Activated T-helper 17 cell treated with anti-CD3 and anti-CD28 coated beads, Interleukin-2, amount 50 U/mL, for 72 hours (primary cell): Measurements from ENCODE around the gene MOBP. TPM values are rescaled to one million over a fixed set of nuclear protein-coding genes. Genes with fewer than 3 reads are reported as not detected.
A peak's percentile ranks its signal among the peaks of the same experiment; 100 is the strongest.

ENCODE experiments used
- ATAC-seq: fragments of 150-1000 bp; cut with Tn5 transposase; replicated peaks from 2 replicates; pipeline ENCODE4 v1.10.0; 2021; ENCODE audit warnings: mild to moderate bottlenecking, moderate library complexity
- H3K27ac Mint-ChIP-seq: one replicate; pipeline ENCODE4 v1.8.0; 2022; ENCODE audit warnings: mixed read lengths
- H3K27me3 Mint-ChIP-seq: one replicate; pipeline ENCODE4 v1.8.0; 2022; ENCODE audit warnings: mixed read lengths
- H3K36me3 Mint-ChIP-seq: one replicate; pipeline ENCODE4 v1.8.0; 2022; ENCODE audit warnings: low read depth, mild to moderate bottlenecking, mixed read lengths
- H3K4me1 Mint-ChIP-seq: one replicate; pipeline ENCODE4 v1.8.0; 2022; ENCODE audit warnings: mixed read lengths
- H3K4me3 Mint-ChIP-seq: one replicate; pipeline ENCODE4 v1.8.0; 2022; ENCODE audit warnings: mild to moderate bottlenecking, mixed read lengths
- H3K9me3 Mint-ChIP-seq: one replicate; pipeline ENCODE4 v1.8.0; 2022; ENCODE audit warnings: mixed read lengths
- total RNA-seq, 2 donors: library from RNA; stranded (reverse); gene quantifications; one replicate each; pipeline ENCODE4 v1.2.3, GENCODE V29; 2022

Gene MOBP
- total RNA-seq, 2 donors from 2014 or later: not detected

DNA sequence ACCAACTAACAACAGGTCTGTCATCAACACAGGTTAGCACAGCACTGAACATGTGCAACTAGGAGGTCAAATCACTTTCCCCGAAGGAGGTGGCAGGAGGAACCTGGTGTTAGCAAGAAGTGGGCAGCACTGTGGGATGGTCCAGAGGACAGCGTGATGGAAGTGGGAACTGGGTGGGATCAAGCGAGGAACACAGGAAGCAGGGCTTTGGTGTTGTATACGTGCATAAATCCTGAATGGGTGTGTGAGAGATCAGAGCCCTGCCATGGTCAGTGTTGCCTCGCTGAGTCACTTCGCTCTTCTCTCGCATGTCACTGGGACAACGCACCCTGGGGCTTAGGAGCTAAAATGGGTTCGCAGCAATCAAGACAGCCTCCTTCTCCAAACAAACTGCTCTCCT lies 62.1 kb downstream of the MOBP start:
- ATAC-seq: no peak
- Mint-ChIP-seq H3K36me3 (no peaks in the 10 kb centered on the region), H3K9me3 (peaks cover 5% of the 10 kb centered on the region), H3K27me3 (peaks cover 35% of the 10 kb centered on the region), H3K27ac (no peak overlapping the region), H3K4me3 (no peak overlapping the region), H3K4me1 (no peaks in the 10 kb centered on the region)

DNA sequence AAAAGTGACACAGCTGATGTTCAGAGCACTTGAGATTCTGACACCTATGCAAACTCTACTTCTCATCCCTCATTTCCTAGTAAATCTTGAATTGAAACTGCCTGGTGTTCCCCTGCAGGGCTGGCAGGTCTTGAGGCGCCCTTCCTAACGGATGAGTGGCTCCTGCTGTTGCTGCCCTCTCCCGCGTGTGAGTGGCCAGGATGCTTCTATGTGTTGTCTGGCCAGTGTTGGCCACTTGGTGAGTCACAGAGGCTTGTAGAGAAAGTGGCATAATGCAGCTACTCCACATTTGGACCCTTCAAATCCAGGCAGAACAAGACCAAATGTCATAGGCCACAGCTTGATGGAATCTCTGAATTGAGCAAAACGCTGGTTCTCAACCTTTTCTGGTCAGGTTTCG lies 63.6 kb downstream of the MOBP start:
- Mint-ChIP-seq H3K4me3 (no peak overlapping the region), H3K9me3 (no peaks in the 10 kb centered on the region), H3K4me1 (no peaks in the 10 kb centered on the region), H3K27ac (no peak overlapping the region), H3K36me3 (no peaks in the 10 kb centered on the region), H3K27me3 (peaks cover 38% of the 10 kb centered on the region)
- no peak for ATAC-seq

- Mint-ChIP-seq H3K4me1 (no peaks in the 10 kb centered on the region), H3K27me3 (peaks cover 38% of the 10 kb centered on the region), H3K9me3 (no peaks in the 10 kb centered on the region), H3K36me3 (no peaks in the 10 kb centered on the region), H3K4me3 (no peak overlapping the region), H3K27ac (no peak overlapping the region)
- ATAC-seq: no peak
Observed at GRCh38 chr3:39531665-39532064, 64.2 kb downstream of the MOBP start.

DNA sequence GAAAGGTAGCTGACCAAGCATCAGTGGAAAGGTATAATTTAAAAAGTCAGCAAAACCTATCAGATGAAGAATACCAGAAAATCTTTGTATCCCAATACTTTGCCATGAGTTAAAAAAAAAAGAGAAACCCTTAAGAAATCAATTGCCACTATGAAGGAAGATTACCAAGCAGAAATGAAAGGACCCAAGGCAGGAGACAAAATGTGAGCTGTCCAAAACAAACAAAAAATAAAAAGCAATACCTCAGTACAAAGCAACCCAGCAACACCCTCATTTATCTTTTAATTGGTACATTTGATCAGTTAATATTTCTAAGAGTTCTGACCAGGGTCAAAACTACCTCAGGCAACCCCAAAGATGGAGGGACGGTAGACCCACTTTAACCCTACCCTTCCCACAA lies 65.3 kb downstream of the MOBP start:
- H3K4me1 Mint-ChIP-seq: no peaks in the 10 kb centered on the region
- no peaks in the 10 kb centered on the region for H3K9me3 Mint-ChIP-seq
- no peak overlapping the region for H3K4me3 Mint-ChIP-seq
- no peak for ATAC-seq
- peaks cover 36% of the 10 kb centered on the region for H3K27me3 Mint-ChIP-seq
- no peak overlapping the region for H3K27ac Mint-ChIP-seq
- no peaks in the 10 kb centered on the region for H3K36me3 Mint-ChIP-seq

DNA sequence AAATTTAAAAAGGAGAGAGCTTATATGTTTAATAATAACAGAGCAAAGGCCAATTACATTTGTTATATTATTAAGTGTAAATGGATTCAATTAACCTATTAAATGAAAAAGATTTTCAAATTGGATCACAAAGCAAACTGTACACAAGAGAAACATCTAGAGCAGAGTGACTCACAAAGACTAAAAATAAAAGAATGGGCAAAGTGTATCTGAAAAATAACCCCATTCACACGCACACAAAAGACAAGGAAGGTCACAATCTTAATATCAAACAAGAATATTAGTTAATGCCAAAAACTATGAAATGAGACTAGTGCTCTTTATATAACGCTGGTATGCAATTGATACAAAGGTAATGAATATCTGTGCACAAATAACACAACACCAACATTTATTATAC lies 65.7 kb downstream of the MOBP start:
- Mint-ChIP-seq H3K4me1 (no peaks in the 10 kb centered on the region), H3K27me3 (peaks cover 38% of the 10 kb centered on the region), H3K27ac (no peak overlapping the region), H3K4me3 (no peak overlapping the region), H3K9me3 (no peaks in the 10 kb centered on the region), H3K36me3 (no peaks in the 10 kb centered on the region)
- ATAC-seq: no peak

- peaks cover 19% of the 10 kb centered on the region for H3K27me3 Mint-ChIP-seq
- H3K9me3 Mint-ChIP-seq: no peaks in the 10 kb centered on the region
- H3K4me1 Mint-ChIP-seq: no peaks in the 10 kb centered on the region
- no peak overlapping the region for H3K4me3 Mint-ChIP-seq
- no peaks in the 10 kb centered on the region for H3K36me3 Mint-ChIP-seq
- ATAC-seq: peak; percentile 64
- no peak overlapping the region for H3K27ac Mint-ChIP-seq
Observed at GRCh38 chr3:39540162-39540921, 72.9 kb downstream of the MOBP start.

- no peak for ATAC-seq
- H3K27me3 Mint-ChIP-seq: peaks cover 13% of the 10 kb centered on the region
- H3K27ac Mint-ChIP-seq: no peak overlapping the region
- H3K9me3 Mint-ChIP-seq: no peaks in the 10 kb centered on the region
- H3K4me3 Mint-ChIP-seq: no peak overlapping the region
- H3K36me3 Mint-ChIP-seq: no peaks in the 10 kb centered on the region
- no peaks in the 10 kb centered on the region for H3K4me1 Mint-ChIP-seq
Observed at GRCh38 chr3:39541442-39541841, 74.0 kb downstream of the MOBP start.

- no peaks in the 10 kb centered on the region for H3K9me3 Mint-ChIP-seq
- no peaks in the 10 kb centered on the region for H3K4me1 Mint-ChIP-seq
- no peak overlapping the region for H3K4me3 Mint-ChIP-seq
- H3K27me3 Mint-ChIP-seq: peaks cover 13% of the 10 kb centered on the region
- no peak for ATAC-seq
- H3K36me3 Mint-ChIP-seq: no peaks in the 10 kb centered on the region
- H3K27ac Mint-ChIP-seq: no peak overlapping the region
Observed at GRCh38 chr3:39541917-39542329, 74.4 kb downstream of the MOBP start.

GRCh38 chr3:39542588-39542988 lies 75.1 kb downstream of the MOBP start:
- no peak overlapping the region for H3K4me3 Mint-ChIP-seq
- H3K27me3 Mint-ChIP-seq: peaks cover 13% of the 10 kb centered on the region
- no peaks in the 10 kb centered on the region for H3K9me3 Mint-ChIP-seq
- no peaks in the 10 kb centered on the region for H3K36me3 Mint-ChIP-seq
- H3K27ac Mint-ChIP-seq: no peak overlapping the region
- no peaks in the 10 kb centered on the region for H3K4me1 Mint-ChIP-seq
- peak; percentile 66 for ATAC-seq

GRCh38 chr3:39548282-39548681 lies 80.8 kb downstream of the MOBP start:
- Mint-ChIP-seq H3K4me3 (no peak overlapping the region), H3K4me1 (no peaks in the 10 kb centered on the region)

GRCh38 chr3:39550354-39551051 lies 83.0 kb downstream of the MOBP start:
- H3K36me3 Mint-ChIP-seq: no peaks in the 10 kb centered on the region
- H3K9me3 Mint-ChIP-seq: peaks cover 4% of the 10 kb centered on the region
- no peak overlapping the region for H3K4me3 Mint-ChIP-seq
- H3K27ac Mint-ChIP-seq: no peak overlapping the region
- ATAC-seq: no peak
- no peaks in the 10 kb centered on the region for H3K4me1 Mint-ChIP-seq
- H3K27me3 Mint-ChIP-seq: peaks cover 16% of the 10 kb centered on the region

More at GRCh38 chr3:39548282-39548681, 80.8 kb downstream of the MOBP start:
- Mint-ChIP-seq H3K27ac (no peak overlapping the region), H3K9me3 (no peaks in the 10 kb centered on the region), H3K27me3 (peaks cover 26% of the 10 kb centered on the region), H3K36me3 (no peaks in the 10 kb centered on the region)
- ATAC-seq: no peak

Other genes starting within 250 kb of the MOBP start
- under 1 TPM; 0.13 to 0.37 TPM for gene CX3CR1, start 187.6 kb upstream of the MOBP start, total RNA-seq
- 10 to 100 TPM in 1 of 2 donors, under 1 TPM in 1; 0.87 to 10.2 TPM for gene CCR8, start 138.0 kb upstream of the MOBP start, total RNA-seq
- 10 to 100 TPM; 21.3 to 38.2 TPM for gene SLC25A38, start 84.3 kb upstream of the MOBP start, total RNA-seq
- 1,000 to 10,000 TPM; 2,603 to 2,924 TPM for gene RPSA, start 61.0 kb upstream of the MOBP start, total RNA-seq